Mesenchymal stem cell (in vitro differentiated cells and primary cell): ENCODE data around the gene GPR89B. TPM values are rescaled to one million over a fixed set of nuclear protein-coding genes. Genes with fewer than 3 reads are reported as not detected.
"Not testable (repeated sequence)": the region's sequence is repeated elsewhere in the genome, so short reads cannot be mapped to it uniquely, and the experiment has no call there.

ENCODE experiments used
- DNase-seq: peaks from one replicate; pipeline ENCODE4 v3.0.0-alpha.2; 2013
- H2AFZ ChIP-seq: one replicate; pipeline ENCODE4 v1.6.1; 2013; ENCODE audit warnings: low read depth, mild to moderate bottlenecking, control low read depth, inconsistent platforms, low read length, moderate library complexity
- H2AK5ac ChIP-seq: 2 replicates; pipeline ENCODE4 v1.6.1; 2013; ENCODE audit warnings: low read length, moderate library complexity, mild to moderate bottlenecking, inconsistent platforms; ENCODE audit not compliant: severe bottlenecking
- H2BK120ac ChIP-seq: one replicate; pipeline ENCODE4 v1.6.1; 2013; ENCODE audit warnings: low read depth, mild to moderate bottlenecking, inconsistent platforms, low read length, moderate library complexity
- H2BK12ac ChIP-seq, 2 experiments: one replicate each; pipeline ENCODE4 v1.6.1; 2013; ENCODE audit warnings: inconsistent platforms in 2 of 2, low read length in 2 of 2, mild to moderate bottlenecking in 2 of 2, moderate library complexity in 2 of 2, control low read depth in 1 of 2
- H2BK15ac ChIP-seq: one replicate; pipeline ENCODE4 v1.6.1; 2013; ENCODE audit warnings: mild to moderate bottlenecking, low read depth, inconsistent platforms; ENCODE audit not compliant: poor library complexity, severe bottlenecking
- H2BK5ac ChIP-seq: 2 replicates; pipeline ENCODE4 v1.6.1; 2013; ENCODE audit warnings: low read depth, mild to moderate bottlenecking, low read length, control low read depth, inconsistent platforms; ENCODE audit not compliant: poor library complexity, severe bottlenecking
- H3K14ac ChIP-seq, 2 experiments: one replicate each; pipeline ENCODE4 v1.6.1; 2013; ENCODE audit warnings: inconsistent platforms in 2 of 2, low read length in 2 of 2, control low read depth in 1 of 2, mild to moderate bottlenecking in 1 of 2, moderate library complexity in 1 of 2
- H3K18ac ChIP-seq, 2 experiments: one replicate each; pipeline ENCODE4 v1.6.1; 2013; ENCODE audit warnings: inconsistent platforms in 2 of 2, low read length in 2 of 2, control low read depth in 1 of 2, low read depth in 1 of 2, mild to moderate bottlenecking in 1 of 2
- H3K23ac ChIP-seq, 2 experiments: one replicate each; pipeline ENCODE4 v1.6.1; 2013; ENCODE audit warnings: inconsistent platforms in 2 of 2, low read length in 2 of 2, mild to moderate bottlenecking in 2 of 2, moderate library complexity in 2 of 2, control low read depth in 1 of 2
- H3K27ac ChIP-seq: 2 replicates; pipeline ENCODE4 v1.5.1; 2013; ENCODE audit warnings: mild to moderate bottlenecking, moderate library complexity, low read length, control low read depth, inconsistent platforms; ENCODE audit not compliant: poor library complexity, severe bottlenecking
- H3K27me3 ChIP-seq, 2 experiments: 2 replicates each; pipeline versions ENCODE4 v1.6.1 to v1.7.0; 2013; ENCODE audit warnings: low read length in 2 of 2, mild to moderate bottlenecking in 2 of 2, moderate library complexity in 2 of 2, control low read depth in 1 of 2, inconsistent platforms in 1 of 2; ENCODE audit not compliant: control insufficient read depth in 1 of 2, insufficient read depth in 1 of 2
- H3K36me3 ChIP-seq, 2 experiments: 2 replicates each; pipeline versions ENCODE4 v1.6.1 to v1.7.0; 2013; ENCODE audit warnings: low read length in 2 of 2, control low read depth in 1 of 2, inconsistent platforms in 1 of 2, low read depth in 1 of 2, mild to moderate bottlenecking in 1 of 2; ENCODE audit not compliant: insufficient read depth in 2 of 2, control insufficient read depth in 1 of 2
- H3K4ac ChIP-seq, 2 experiments: one replicate each; pipeline ENCODE4 v1.6.1; 2013; ENCODE audit warnings: inconsistent platforms in 2 of 2, low read length in 2 of 2, mild to moderate bottlenecking in 2 of 2, moderate library complexity in 2 of 2, control low read depth in 1 of 2, low read depth in 1 of 2
- H3K4me1 ChIP-seq: 2 replicates; pipeline ENCODE4 v1.6.1; 2013; ENCODE audit warnings: low read depth, low read length, control low read depth; ENCODE audit not compliant: control insufficient read depth, insufficient read depth
- H3K4me2 ChIP-seq: 2 replicates; pipeline ENCODE4 v1.6.1; 2013; ENCODE audit warnings: low read length, mild to moderate bottlenecking, inconsistent platforms; ENCODE audit not compliant: poor library complexity, severe bottlenecking
- H3K4me3 ChIP-seq, 2 experiments: 2 replicates each; pipeline versions ENCODE4 v1.5.1 to v1.7.0; 2013; ENCODE audit warnings: low read length in 2 of 2, mild to moderate bottlenecking in 2 of 2, control low read depth in 1 of 2, low read depth in 1 of 2; ENCODE audit not compliant: insufficient read depth in 1 of 2
- H3K79me1 ChIP-seq: replicated peaks from 2 replicates; pipeline ENCODE4 v1.6.1; 2013; ENCODE audit warnings: mild to moderate bottlenecking, control low read depth, low read length, inconsistent platforms; ENCODE audit not compliant: poor library complexity, severe bottlenecking
- H3K9ac ChIP-seq: 2 replicates; pipeline ENCODE4 v1.7.0; 2013; ENCODE audit warnings: mild to moderate bottlenecking, low read length, moderate library complexity
- H3K9me3 ChIP-seq: 2 replicates; pipeline ENCODE4 v1.7.0; 2013; ENCODE audit warnings: mild to moderate bottlenecking, low read length; ENCODE audit not compliant: control insufficient read depth
- H4K8ac ChIP-seq: one replicate; pipeline ENCODE4 v1.6.1; 2013; ENCODE audit warnings: inconsistent platforms, mild to moderate bottlenecking, low read length, moderate library complexity
- H4K91ac ChIP-seq: one replicate; pipeline ENCODE4 v1.6.1; 2013; ENCODE audit warnings: mild to moderate bottlenecking, low read length, inconsistent platforms
- whole genome bisulfite sequencing: methylation state at CpG from one replicate; pipeline ENCODE4 v1.1.7; 2013; ENCODE audit warnings: mixed read lengths; 5-methylcytosine and 5-hydroxymethylcytosine counted together
- polyA plus RNA-seq, 2 experiments: library from polyadenylated mRNA; stranded (reverse); fragments of 200-250 nt; gene quantifications; one replicate each; pipeline ENCODE4 v1.2.3, GENCODE V29; 2013

Gene GPR89B
- polyA plus RNA-seq (2013, experiment 1 of 2): 10.9 TPM
- 13.7 TPM for polyA plus RNA-seq (2013, experiment 2 of 2)

DNA sequence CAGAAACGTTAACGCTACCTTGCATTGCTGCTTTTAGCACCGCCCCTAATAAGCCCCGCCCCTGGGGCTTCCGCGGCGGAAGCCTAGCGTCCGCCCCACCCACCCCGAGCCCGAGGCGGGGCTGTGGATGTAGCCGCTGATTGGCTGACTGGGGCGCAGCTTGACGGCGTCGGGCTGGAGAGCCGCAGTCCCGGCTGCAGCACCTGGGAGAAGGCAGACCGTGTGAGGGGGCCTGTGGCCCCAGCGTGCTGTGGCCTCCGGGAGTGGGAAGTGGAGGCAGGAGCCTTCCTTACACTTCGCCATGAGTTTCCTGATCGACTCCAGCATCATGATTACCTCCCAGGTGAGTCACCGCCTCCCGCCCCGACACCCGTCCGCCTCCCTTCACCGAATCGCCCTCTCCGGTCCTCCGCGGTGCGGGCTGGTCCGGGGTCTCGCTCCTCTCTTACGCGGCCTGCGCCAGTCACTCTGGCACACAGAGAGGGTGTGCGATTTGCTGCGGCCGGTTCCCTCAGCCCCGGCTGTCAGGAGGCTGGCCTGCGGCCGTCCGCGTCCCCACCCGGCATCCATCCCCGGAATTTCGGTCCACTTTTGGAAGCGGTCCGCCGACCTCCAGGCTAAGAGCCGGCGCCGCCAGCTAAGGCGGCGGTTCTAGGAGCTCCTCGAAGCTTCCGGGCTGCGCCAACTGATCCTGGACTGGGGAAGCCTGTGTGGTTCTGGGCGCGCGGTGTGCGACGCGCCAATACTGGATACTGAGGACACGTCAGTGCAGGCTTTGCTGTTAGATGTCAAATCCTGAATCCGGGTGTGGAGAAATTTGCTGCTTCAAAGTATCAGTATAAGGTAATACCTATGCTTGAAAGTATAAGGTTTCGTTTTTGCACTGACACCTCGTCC lies at the start of gene GPR89B:
TSS of gene GPR89B (plus strand) at position 185 of the 897 bp plus-strand sequence. CDS start at position 302, 117 bp downstream.
- H3K79me1 ChIP-seq, H2BK5ac ChIP-seq, H3K4ac ChIP-seq, H3K23ac ChIP-seq, H2BK120ac ChIP-seq, H3K14ac ChIP-seq, H4K91ac ChIP-seq, H2BK15ac ChIP-seq, H3K27me3 ChIP-seq, H2BK12ac ChIP-seq, H2AK5ac ChIP-seq, H4K8ac ChIP-seq, H3K4me1 ChIP-seq, H3K36me3 ChIP-seq, H3K9me3 ChIP-seq, H3K27ac ChIP-seq: not testable (repeated sequence)
- H2AFZ ChIP-seq: peak within 1 kb of the TSS; percentile 46
- WGBS: 1% methylated on average over 28 of the region's 72 CpGs
- H3K4me2 ChIP-seq: peak within 1 kb of the TSS; percentile 74
- peak within 1 kb of the TSS; percentile 87 for H3K9ac ChIP-seq
- peak within 1 kb of the TSS in 1 of 2 experiments; percentile 24 for H3K18ac ChIP-seq
- peak within 1 kb of the TSS; percentile 73 to 87 for H3K4me3 ChIP-seq
- DNase-seq: peak; percentile 83

DNA sequence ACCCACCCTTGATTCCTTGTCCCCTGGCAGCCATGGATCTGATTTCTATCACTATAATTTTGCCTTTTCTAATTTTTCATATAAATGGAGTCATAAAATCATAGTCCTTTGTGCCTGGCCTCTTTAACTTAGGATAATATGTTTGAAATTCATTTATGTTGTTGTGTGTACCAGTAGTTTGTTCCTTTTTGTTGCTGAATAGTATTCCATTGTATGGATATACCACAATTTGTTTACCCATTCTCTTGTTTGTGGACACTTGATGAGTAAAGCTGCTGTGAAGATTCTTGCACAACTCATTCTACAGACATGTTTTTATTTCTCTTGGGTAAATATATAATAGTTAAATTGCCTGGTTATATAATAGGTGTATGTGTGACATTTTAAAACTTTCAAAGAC lies 48.3 kb upstream of the GPR89B start:
- Histone ChIP-seq H3K79me1 (no peaks in the 10 kb centered on the region), H2BK15ac (no peak overlapping the region), H4K91ac (no peak overlapping the region), H3K14ac (no peak overlapping the region), H2AK5ac (no peak overlapping the region), H3K9me3 (peaks cover 3% of the 10 kb centered on the region), H3K4me2 (no peak overlapping the region), H2BK12ac (no peak overlapping the region), H3K4me1 (no peaks in the 10 kb centered on the region), H3K4me3 (no peak overlapping the region), H2BK5ac (no peak overlapping the region), H3K4ac (no peak overlapping the region), H3K9ac (no peak overlapping the region), H3K27ac (no peak overlapping the region), H3K23ac (no peak overlapping the region), H4K8ac (no peak overlapping the region), H2BK120ac (no peak overlapping the region), H3K18ac (no peak overlapping the region), H3K36me3 (no peaks in the 10 kb centered on the region), H2AFZ (no peak overlapping the region), H3K27me3 (peaks cover 5 to 9% of the 10 kb centered on the region in 2 experiments)
- no peak for DNase-seq

DNA sequence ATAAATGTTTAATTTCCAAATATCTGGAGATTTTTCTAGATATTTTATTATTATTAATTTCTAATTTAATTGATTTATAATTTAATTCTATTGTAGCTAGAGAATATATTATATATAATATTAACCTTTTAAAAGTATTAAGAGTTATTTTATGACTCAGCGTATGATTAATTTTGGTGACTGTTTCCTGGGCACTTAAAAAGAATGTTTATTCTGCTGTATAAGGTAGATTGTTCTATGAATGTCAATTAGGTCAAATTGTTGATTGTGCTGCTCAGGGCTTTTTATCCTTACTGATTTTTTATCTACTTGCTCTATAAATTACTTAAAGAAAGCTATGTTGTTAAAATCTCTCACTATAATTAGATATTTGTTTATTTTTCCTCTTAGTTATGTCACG lies 45.7 kb upstream of the GPR89B start:
- Histone ChIP-seq H3K36me3 (no peaks in the 10 kb centered on the region), H2BK15ac (no peak overlapping the region), H3K18ac (no peak overlapping the region), H2BK5ac (no peak overlapping the region), H3K27me3 (peaks cover 4 to 6% of the 10 kb centered on the region in 2 experiments), H2AK5ac (no peak overlapping the region), H3K4ac (no peak overlapping the region), H3K79me1 (no peaks in the 10 kb centered on the region), H4K91ac (no peak overlapping the region), H3K4me3 (no peak overlapping the region), H3K4me1 (no peaks in the 10 kb centered on the region), H3K14ac (no peak overlapping the region), H3K4me2 (no peak overlapping the region), H2BK120ac (no peak overlapping the region), H2BK12ac (no peak overlapping the region), H3K23ac (no peak overlapping the region), H3K9me3 (peaks cover 3% of the 10 kb centered on the region), H2AFZ (no peak overlapping the region), H4K8ac (no peak overlapping the region), H3K9ac (no peak overlapping the region), H3K27ac (no peak overlapping the region)
- 80% methylated on average over 1 of the region's 2 CpGs for WGBS
- DNase-seq: no peak

DNA sequence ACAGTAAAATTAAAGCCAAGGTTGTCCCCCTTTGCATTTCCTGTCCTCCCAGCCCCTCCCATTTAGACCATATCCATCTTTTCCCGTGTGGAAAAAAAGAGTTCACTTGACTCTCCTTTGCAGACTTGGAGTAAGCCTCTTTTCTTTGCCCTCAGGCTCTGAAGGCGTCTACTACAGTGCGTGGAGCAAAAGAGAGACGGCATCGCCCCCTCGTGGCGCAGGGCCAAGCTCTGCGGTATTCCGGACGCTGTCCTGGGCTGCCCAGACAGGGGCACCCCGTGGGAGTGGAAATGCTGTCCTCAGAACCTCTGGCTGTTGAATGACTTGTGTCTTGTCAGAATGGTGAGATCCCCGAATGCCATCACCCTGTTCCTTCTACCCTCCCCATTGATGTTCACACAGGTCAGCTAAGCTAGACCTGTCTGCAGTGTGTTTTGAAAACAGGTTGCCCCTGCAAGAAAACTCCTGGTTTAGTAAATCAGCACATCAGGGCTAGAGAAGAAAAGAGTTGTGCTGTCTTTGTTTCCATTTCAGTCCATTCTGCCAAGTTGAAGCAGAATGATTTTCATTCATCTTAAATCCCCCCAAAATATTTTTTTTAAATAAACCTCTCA lies 37.9 kb upstream of the GPR89B start:
- no peak overlapping the region for H3K4ac ChIP-seq
- no peak overlapping the region for H3K27ac ChIP-seq
- no peaks in the 10 kb centered on the region for H3K9me3 ChIP-seq
- H2BK120ac ChIP-seq: no peak overlapping the region
- DNase-seq: peak; percentile 59
- H3K18ac ChIP-seq: no peak overlapping the region
- no peak overlapping the region for H3K4me3 ChIP-seq
- H3K23ac ChIP-seq: no peak overlapping the region
- H2BK12ac ChIP-seq: no peak overlapping the region
- H3K9ac ChIP-seq: no peak overlapping the region
- no peak overlapping the region for H2AFZ ChIP-seq
- WGBS: 6% methylated on average over 12 of the region's 12 CpGs
- H3K36me3 ChIP-seq: no peaks in the 10 kb centered on the region
- H2BK15ac ChIP-seq: no peak overlapping the region
- H4K8ac ChIP-seq: no peak overlapping the region
- no peaks in the 10 kb centered on the region for H3K79me1 ChIP-seq
- no peak overlapping the region for H3K4me2 ChIP-seq
- no peak overlapping the region for H2BK5ac ChIP-seq
- peaks cover 4 to 19% of the 10 kb centered on the region in 2 experiments for H3K27me3 ChIP-seq
- H3K4me1 ChIP-seq: no peaks in the 10 kb centered on the region
- no peak overlapping the region for H3K14ac ChIP-seq
- H4K91ac ChIP-seq: no peak overlapping the region
- no peak overlapping the region for H2AK5ac ChIP-seq
